Lower leg skin (tissue), 3 donors: Measurements from ENCODE around the gene S100A5.

Experiments used
- CTCF ChIP-seq, 3 donors: fragments of 450-650 bp; IDR thresholded peaks; one replicate each; pipeline ENCODE4 v1.5.1; 2016; ENCODE audit warnings: antibody characterized with exemption in 3 of 3, mild to moderate bottlenecking in 3 of 3, moderate library complexity in 2 of 3
- POLR2A ChIP-seq, 2 donors: fragments of 450-650 bp; IDR thresholded peaks; one replicate each; pipeline ENCODE4 v1.6.1; 2016 to 2017; ENCODE audit warnings: antibody characterized with exemption in 2 of 2, mild to moderate bottlenecking in 1 of 2, moderate library complexity in 1 of 2

- TF ChIP-seq CTCF (IDR thresholded peaks at IDR 0.05): no peak
- TF ChIP-seq POLR2A (IDR thresholded peaks at IDR 0.05): no peak
Measured at GRCh38 chr1:153578936-153579335, 38.2 kb upstream of the S100A5 start.
